AG04449 (cell line): ENCODE results near the gene SLC35G3.

Experiments used
- CTCF ChIA-PET: fragments of 350-600 bp; formaldehyde crosslinking; extraction: SDS; loops from one replicate; lab custom pipeline; 2021; ENCODE audit warnings: antibody characterized with exemption; lab: Yijun Ruan, JAX
- POLR2A ChIA-PET: fragments of 400-600, 350-600 bp; formaldehyde crosslinking; extraction: SDS; loops from one replicate; lab custom pipeline; 2020; ENCODE audit warnings: antibody characterized with exemption, inconsistent platforms; lab: Yijun Ruan, JAX
- DNase-seq: peaks from one replicate; pipeline ENCODE4 v3.0.0-alpha.2; 2010; ENCODE audit warnings: low read depth, low spot score
- H3K4me3 ChIP-seq: 2 replicates; pipeline ENCODE4 v1.5.1; 2011; ENCODE audit warnings: low read depth, mild to moderate bottlenecking, control low read depth, low read length
- CTCF ChIP-seq: IDR thresholded peaks from one replicate; pipeline ENCODE4 v1.5.1; 2011; ENCODE audit warnings: mild to moderate bottlenecking, moderate library complexity, low read length, control low read depth, inconsistent platforms; ENCODE audit not compliant: insufficient read depth; ENCODE audit errors: missing control alignments

The SLC35G3 gene

GRCh38 chr17:35227546-35227945 lies 33.4 kb upstream of the SLC35G3 start:
- CTCF ChIA-PET, result no interaction called here
- DNase-seq, result no peak
- H3K4me3 ChIP-seq, result no peak overlapping the region
- POLR2A ChIA-PET, result interaction anchor here (0.7 kb wide), 1 partner anchor 11 kb away, joined by 4 read pairs; no protein-coding TSS in a partner anchor
- TF ChIP-seq CTCF, result no peak

GRCh38 chr17:35224436-35224835 lies 30.2 kb upstream of the SLC35G3 start:
- ChIA-PET POLR2A (no interaction called here), CTCF (no interaction called here)
- no peak for TF ChIP-seq CTCF
- no peak for DNase-seq
- H3K4me3 ChIP-seq, result no peak overlapping the region

- CTCF ChIA-PET, result no interaction called here
- POLR2A ChIA-PET, result no interaction called here
- no peak for DNase-seq
- H3K4me3 ChIP-seq, result no peak overlapping the region
- no peak for TF ChIP-seq CTCF
These were observed 28.3 kb upstream of the SLC35G3 start for GRCh38 chr17:35222452-35222851.

GRCh38 chr17:35218915-35219314 lies 24.7 kb upstream of the SLC35G3 start:
- ChIA-PET CTCF (no interaction called here), POLR2A (no interaction called here)
- no peak overlapping the region for H3K4me3 ChIP-seq
- TF ChIP-seq CTCF, result no peak
- DNase-seq, result no peak

- POLR2A ChIA-PET, result no interaction called here
- DNase-seq, result no peak
- CTCF ChIA-PET, result no interaction called here
- TF ChIP-seq CTCF, result no peak
- H3K4me3 ChIP-seq, result no peak overlapping the region
These were observed 22.9 kb upstream of the SLC35G3 start for GRCh38 chr17:35217107-35217506.

GRCh38 chr17:35214631-35215273 lies 20.6 kb upstream of the SLC35G3 start:
- CTCF ChIA-PET, result no interaction called here

More at GRCh38 chr17:35214631-35215273, 20.6 kb upstream of the SLC35G3 start:
- TF ChIP-seq CTCF, result no peak
- POLR2A ChIA-PET, result no interaction called here
- no peak overlapping the region for H3K4me3 ChIP-seq
- DNase-seq, result no peak
